HepG2 (cell line): ENCODE measurements around the gene STAP2. TPM values are rescaled to one million over a fixed set of nuclear protein-coding genes. Genes with fewer than 3 reads are reported as not detected.

Source experiments
- ATAC-seq: fragments of 200-7000 bp; cut with Tn5 transposase; 3 replicates; pipeline ENCODE4 v1.9.1; 2020; ENCODE audit warnings: mild to moderate bottlenecking, moderate library complexity
- BruUV-seq: library from RNA; stranded (reverse); fragments of 400-500 nt; replicated peaks from 2 replicates; lab custom pipeline; 2021; lab: Mats Ljungman, UMichigan
- CTCF ChIA-PET: fragments of 300-600 bp; formaldehyde crosslinking; extraction: SDS; loops from one replicate; lab custom pipeline; 2021; ENCODE audit warnings: low total read pairs, inconsistent platforms, low intra/inter-chr PET ratio; lab: Yijun Ruan, JAX
- POLR2A ChIA-PET: fragments of 350-600 bp; sonication (Branson Sonifier 250); formaldehyde crosslinking; loops from one replicate; lab custom pipeline; 2020; ENCODE audit warnings: antibody characterized with exemption, inconsistent platforms; lab: Yijun Ruan, JAX
- DNase-seq: peaks from one replicate; pipeline ENCODE4 v3.0.0-alpha.2; 2015; ENCODE audit warnings: low spot score
- FAIRE-seq: peaks from 3 replicates; lab custom pipeline; 2011; peaks lifted over from hg19 to GRCh38; lab: Jason Lieb, UNC
- H2AFZ ChIP-seq: one replicate; pipeline ENCODE4 v1.6.1; 2011; ENCODE audit warnings: low read length, inconsistent platforms
- H3K27ac ChIP-seq: fragments of 300-600 bp; 3 replicates; pipeline ENCODE4 v1.8.0; 2011; ENCODE audit warnings: mixed run types, mild to moderate bottlenecking, mixed read lengths, low read length, inconsistent platforms; ENCODE audit not compliant: insufficient read depth; ENCODE audit errors: extremely low read length
- H3K27me3 ChIP-seq, 2 experiments: fragments of 200-600 bp in 1 of 2; 2 replicates in 1 of 2; 3 replicates in 1 of 2; pipeline versions ENCODE4 v1.6.0 to v1.8.0; 2011; ENCODE audit warnings: low read length in 2 of 2, mild to moderate bottlenecking in 2 of 2, moderate library complexity in 2 of 2, inconsistent platforms in 1 of 2; ENCODE audit not compliant: insufficient read depth in 2 of 2, control insufficient read depth in 1 of 2
- H3K36me3 ChIP-seq, 2 experiments: fragments of 200-600 bp in 1 of 2; replicated peaks in 1 of 2; 2 replicates in 1 of 2; 3 replicates in 1 of 2; pipeline versions ENCODE4 v1.5.1 to v1.8.0; 2011; ENCODE audit warnings: low read length in 2 of 2, inconsistent platforms in 1 of 2; ENCODE audit not compliant: insufficient read depth in 2 of 2, control insufficient read depth in 1 of 2
- H3K4me1 ChIP-seq: 2 replicates; pipeline ENCODE4 v1.5.1; 2012; ENCODE audit warnings: low read length, inconsistent platforms; ENCODE audit not compliant: insufficient read depth
- H3K4me2 ChIP-seq: 2 replicates; pipeline ENCODE4 v1.6.0; 2011; ENCODE audit warnings: low read depth, low read length, inconsistent platforms
- H3K4me3 ChIP-seq, 3 experiments: fragments of 200-600 bp in 1 of 3; sonication (generic), shearing (Covaris generic) in 1 of 3; replicated peaks in 1 of 3; 2 replicates each; pipeline ENCODE4 v1.5.1; 2011 to 2016; ENCODE audit warnings: low read length in 3 of 3, inconsistent platforms in 2 of 3, low read depth in 2 of 3, mild to moderate bottlenecking in 2 of 3, control low read depth in 1 of 3, mixed read lengths in 1 of 3; ENCODE audit not compliant: insufficient read depth in 1 of 3
- H3K79me2 ChIP-seq: one replicate; pipeline ENCODE4 v1.6.1; 2011; ENCODE audit warnings: low read length, inconsistent platforms; ENCODE audit not compliant: insufficient read depth
- H3K9ac ChIP-seq: 2 replicates; pipeline ENCODE4 v1.6.0; 2011; ENCODE audit warnings: mild to moderate bottlenecking, low read depth, low read length, inconsistent platforms; ENCODE audit not compliant: insufficient read depth
- H3K9me3 ChIP-seq: 2 replicates; pipeline ENCODE4 v1.5.1; 2012; ENCODE audit warnings: mild to moderate bottlenecking, low read length
- H4K20me1 ChIP-seq: 2 replicates; pipeline ENCODE4 v1.6.0; 2011; ENCODE audit warnings: inconsistent platforms, mild to moderate bottlenecking, low read length, moderate library complexity; ENCODE audit not compliant: insufficient read depth
- ARNT2 ChIP-seq: sonication (generic); formaldehyde crosslinking; IDR thresholded peaks from 2 replicates; pipeline ENCODE4 v1.8.0; 2022; ENCODE audit warnings: mild to moderate bottlenecking, low read depth, missing genetic modification reagents, moderate library complexity
- ATF4 ChIP-seq, 2 experiments: fragments of 450-650 bp in 1 of 2; sonication (generic) in 1 of 2; formaldehyde crosslinking; IDR thresholded peaks; 2 replicates each; pipeline versions ENCODE4 v1.5.0 to v1.8.0; 2020 to 2022; ENCODE audit warnings: mild to moderate bottlenecking in 1 of 2, missing genetic modification reagents in 1 of 2
- BCL6 ChIP-seq: IDR thresholded peaks from 2 replicates; pipeline ENCODE4 v1.6.1; 2016; ENCODE audit warnings: missing genetic modification reagents, missing compliant biosample characterization
- GABPA ChIP-seq, 2 experiments: IDR thresholded peaks; 2 replicates each; pipeline ENCODE4 v1.6.1; 2011 to 2016; ENCODE audit warnings: low read depth in 2 of 2, low read length in 1 of 2, missing biosample characterization in 1 of 2, missing genetic modification characterization in 1 of 2
- GFI1 ChIP-seq: sonication (generic); formaldehyde crosslinking; IDR thresholded peaks from 2 replicates; pipeline ENCODE4 v1.5.0; 2020; ENCODE audit warnings: missing genetic modification reagents, mild to moderate bottlenecking, borderline replicate concordance
- KLF12 ChIP-seq: sonication (generic); formaldehyde crosslinking; IDR thresholded peaks from 2 replicates; pipeline ENCODE4 v1.4.0; 2020; ENCODE audit warnings: missing genetic modification reagents, borderline replicate concordance
- MEF2D ChIP-seq: sonication (generic); formaldehyde crosslinking; IDR thresholded peaks from 2 replicates; pipeline ENCODE4 v1.5.1; 2020; ENCODE audit warnings: mild to moderate bottlenecking, missing genetic modification reagents
- MXD3 ChIP-seq: IDR thresholded peaks from 2 replicates; pipeline ENCODE4 v1.6.1; 2016; ENCODE audit warnings: mild to moderate bottlenecking, missing biosample characterization, missing genetic modification reagents
- NCOA2 ChIP-seq: sonication (generic); formaldehyde crosslinking; IDR thresholded peaks from 2 replicates; pipeline ENCODE4 v1.8.0; 2022; ENCODE audit warnings: inconsistent platforms
- NKX3-1 ChIP-seq: sonication (generic); formaldehyde crosslinking; IDR thresholded peaks from 2 replicates; pipeline ENCODE4 v1.5.0; 2020; ENCODE audit warnings: missing genetic modification reagents
- ZNF33A ChIP-seq: sonication (generic); formaldehyde crosslinking; IDR thresholded peaks from 2 replicates; pipeline ENCODE4 v1.5.1; 2020; ENCODE audit warnings: missing genetic modification reagents, mild to moderate bottlenecking, moderate library complexity, borderline replicate concordance
- ZNF780A ChIP-seq: sonication (generic); formaldehyde crosslinking; IDR thresholded peaks from 2 replicates; pipeline ENCODE4 v1.8.0; 2022; ENCODE audit warnings: mild to moderate bottlenecking, missing genetic modification reagents, moderate library complexity
- ZNF784 ChIP-seq: sonication (generic); formaldehyde crosslinking; IDR thresholded peaks from 2 replicates; pipeline ENCODE4 v1.5.1; 2020; ENCODE audit warnings: missing genetic modification reagents, mild to moderate bottlenecking, borderline replicate concordance
- WGBS: methylation state at CpG from one replicate; pipeline ENCODE4 v1.1.6; 2017; ENCODE audit warnings: low lambda C conversion rate; 5-methylcytosine and 5-hydroxymethylcytosine counted together
- in situ Hi-C: cut with HindIII; loops from 2 replicates; pipeline ENCODE4 v1.10.0; 2017; ENCODE audit warnings: low pct_unique_long_range_greater_than_20kb; ENCODE audit not compliant: extremely low pct_ligation_motif_present
- intact Hi-C: fragments of 100-400 bp; cut with micrococcal nuclease; formaldehyde crosslinking; loops from one replicate; pipeline ENCODE4 v1.10.0; 2022; ENCODE audit not compliant: unreplicated experiment
- polyA plus RNA-seq, 8 experiments: library from polyadenylated mRNA; depleted of rRNA in 3 of 8; stranded (reverse) in 7 of 8; unstranded in 1 of 8; fragments of >200 nt; fragmentation: Illumina TruSeq in 4 of 8; extraction: Trizol in 4 of 8; gene quantifications; 2 replicates each; pipeline versions ENCODE4 v1.2.1 to v1.2.3, GENCODE V29; 2011 to 2016; ENCODE audit warnings: low read depth in 4 of 8, missing spikeins in 1 of 8, mixed read lengths in 1 of 8; ENCODE audit not compliant: insufficient read depth in 1 of 8
- total RNA-seq, 5 experiments: library from RNA; depleted of rRNA; stranded (reverse); fragments of >200 nt; fragmentation: Illumina TruSeq; extraction: Trizol; gene quantifications; 2 replicates each; pipeline ENCODE4 v1.2.3, GENCODE V29; 2016; ENCODE audit warnings: low read depth in 1 of 5
- TF ChIP-seq, protein P1 (sequence below): sonication (generic); formaldehyde crosslinking; IDR thresholded peaks from 2 replicates; pipeline ENCODE4 v1.5.1; 2020; ENCODE audit warnings: missing genetic modification reagents, mild to moderate bottlenecking, borderline replicate concordance
- TF ChIP-seq, protein P2 (sequence below): fragments of 450-650 bp; IDR thresholded peaks from 2 replicates; pipeline ENCODE4 v1.6.1; 2017; ENCODE audit warnings: mild to moderate bottlenecking

The STAP2 gene
- total and polyA plus RNA-seq, 2 of the 13 experiments (the other 11 are each of a cell fraction or from before 2014, with no cell fraction given): 39.0 to 43.7 TPM

DNA sequence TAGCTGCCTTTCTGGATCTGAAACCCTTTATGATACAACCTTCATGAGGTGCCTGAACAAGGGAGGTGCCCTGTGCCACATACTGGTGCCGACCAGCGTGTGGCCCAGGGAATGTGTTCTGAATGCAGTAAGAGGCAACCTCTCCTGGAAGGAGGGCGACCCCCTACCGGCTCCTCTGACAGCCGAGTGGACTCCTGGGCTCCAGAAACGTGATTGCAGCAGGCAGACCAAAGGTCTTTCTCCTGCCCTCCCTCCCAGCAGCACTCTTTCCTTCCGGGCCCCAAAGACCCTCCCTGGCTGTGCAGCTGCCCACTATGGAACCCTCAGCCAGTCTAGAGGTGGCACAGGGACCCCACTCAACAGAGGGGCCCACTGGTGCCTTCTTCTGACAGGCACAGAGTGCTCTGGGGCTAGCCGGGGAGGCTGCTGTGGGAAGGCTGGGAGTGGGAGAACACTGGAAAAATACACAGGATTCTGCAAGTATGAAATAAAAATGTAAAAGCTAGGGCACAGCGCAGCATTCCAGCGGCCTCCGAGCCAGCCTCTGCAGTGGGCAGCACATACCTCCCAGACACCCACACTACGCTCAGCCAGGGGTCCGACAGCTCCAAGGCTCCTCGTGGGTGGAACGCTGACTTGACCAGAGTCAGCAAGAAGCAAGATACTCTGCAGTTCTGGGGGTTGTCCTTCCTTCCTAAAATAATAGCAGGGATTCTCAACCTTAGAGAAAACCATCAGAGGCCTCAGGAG is 46.8 kb upstream of the STAP2 start:
- H3K36me3 ChIP-seq: peaks cover 11 to 24% of the 10 kb centered on the region in 2 experiments
- intact Hi-C loops (no loop called here), in situ Hi-C loops (no loop called here)
- ATAC-seq (peak; percentile 51), DNase-seq (no peak), FAIRE-seq (no peak)
- peak overlapping the region; percentile 68 for H3K4me2 ChIP-seq
- BruUV-seq: no TSS peak
- no peaks in the 10 kb centered on the region for H3K9me3 ChIP-seq
- H3K79me2 ChIP-seq: peaks cover 83% of the 10 kb centered on the region
- peak overlapping the region in 1 of 3 experiments; percentile 31; a peak in 1 of 6 replicates for H3K4me3 ChIP-seq
- H3K4me1 ChIP-seq: peaks cover 51% of the 10 kb centered on the region
- POLR2A ChIA-PET: interaction anchor here (1.3 to 2.6 kb wide), 2 partner anchors 10 to 139 kb away, joined by 3 to 19 read pairs; partner anchors contain the start of gene YJU2
- CTCF ChIA-PET: interaction anchor here (0.6 kb wide), 1 partner anchor 16 kb away, joined by 3 read pairs; no protein-coding TSS in a partner anchor
- WGBS: 47% methylated on average over 13 of the region's 15 CpGs
- peak overlapping the region; percentile 65 for H3K27ac ChIP-seq
- H2AFZ ChIP-seq: no peak overlapping the region
- no peaks in the 10 kb centered on the region; a peak in 1 of 5 replicates for H3K27me3 ChIP-seq
- H3K9ac ChIP-seq: peak overlapping the region; percentile 38
- H4K20me1 ChIP-seq: peaks cover 21% of the 10 kb centered on the region; the same call in 1 of the 2 replicates
- TF ChIP-seq ZNF33A: no peak
- no peak for TF ChIP-seq ZNF784 (CRISPR knock-in tag)
- TF ChIP-seq, protein P1, sequence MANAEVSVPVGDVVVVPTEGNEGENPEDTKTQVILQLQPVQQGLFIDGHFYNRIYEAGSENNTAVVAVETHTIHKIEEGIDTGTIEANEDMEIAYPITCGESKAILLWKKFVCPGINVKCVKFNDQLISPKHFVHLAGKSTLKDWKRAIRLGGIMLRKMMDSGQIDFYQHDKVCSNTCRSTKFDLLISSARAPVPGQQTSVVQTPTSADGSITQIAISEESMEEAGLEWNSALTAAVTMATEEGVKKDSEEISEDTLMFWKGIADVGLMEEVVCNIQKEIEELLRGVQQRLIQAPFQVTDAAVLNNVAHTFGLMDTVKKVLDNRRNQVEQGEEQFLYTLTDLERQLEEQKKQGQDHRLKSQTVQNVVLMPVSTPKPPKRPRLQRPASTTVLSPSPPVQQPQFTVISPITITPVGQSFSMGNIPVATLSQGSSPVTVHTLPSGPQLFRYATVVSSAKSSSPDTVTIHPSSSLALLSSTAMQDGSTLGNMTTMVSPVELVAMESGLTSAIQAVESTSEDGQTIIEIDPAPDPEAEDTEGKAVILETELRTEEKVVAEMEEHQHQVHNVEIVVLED (CRISPR knock-in tag): no peak
- TF ChIP-seq, protein P2, sequence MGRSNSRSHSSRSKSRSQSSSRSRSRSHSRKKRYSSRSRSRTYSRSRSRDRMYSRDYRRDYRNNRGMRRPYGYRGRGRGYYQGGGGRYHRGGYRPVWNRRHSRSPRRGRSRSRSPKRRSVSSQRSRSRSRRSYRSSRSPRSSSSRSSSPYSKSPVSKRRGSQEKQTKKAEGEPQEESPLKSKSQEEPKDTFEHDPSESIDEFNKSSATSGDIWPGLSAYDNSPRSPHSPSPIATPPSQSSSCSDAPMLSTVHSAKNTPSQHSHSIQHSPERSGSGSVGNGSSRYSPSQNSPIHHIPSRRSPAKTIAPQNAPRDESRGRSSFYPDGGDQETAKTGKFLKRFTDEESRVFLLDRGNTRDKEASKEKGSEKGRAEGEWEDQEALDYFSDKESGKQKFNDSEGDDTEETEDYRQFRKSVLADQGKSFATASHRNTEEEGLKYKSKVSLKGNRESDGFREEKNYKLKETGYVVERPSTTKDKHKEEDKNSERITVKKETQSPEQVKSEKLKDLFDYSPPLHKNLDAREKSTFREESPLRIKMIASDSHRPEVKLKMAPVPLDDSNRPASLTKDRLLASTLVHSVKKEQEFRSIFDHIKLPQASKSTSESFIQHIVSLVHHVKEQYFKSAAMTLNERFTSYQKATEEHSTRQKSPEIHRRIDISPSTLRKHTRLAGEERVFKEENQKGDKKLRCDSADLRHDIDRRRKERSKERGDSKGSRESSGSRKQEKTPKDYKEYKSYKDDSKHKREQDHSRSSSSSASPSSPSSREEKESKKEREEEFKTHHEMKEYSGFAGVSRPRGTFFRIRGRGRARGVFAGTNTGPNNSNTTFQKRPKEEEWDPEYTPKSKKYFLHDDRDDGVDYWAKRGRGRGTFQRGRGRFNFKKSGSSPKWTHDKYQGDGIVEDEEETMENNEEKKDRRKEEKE: no peak
- TF ChIP-seq NKX3-1 (CRISPR knock-in tag): no peak
- no peak for TF ChIP-seq ATF4 (CRISPR knock-in tag; IDR thresholded peaks at IDR 0.05)
- TF ChIP-seq KLF12 (CRISPR knock-in tag): no peak
- TF ChIP-seq GABPA (IDR thresholded peaks at IDR 0.05; ENCODE audit: low read depth, low read length): no peak
- TF ChIP-seq GABPA (CRISPR knock-in tag; IDR thresholded peaks at IDR 0.05; ENCODE audit: low read depth): no peak; the same call in 1 of the 2 replicates
- TF ChIP-seq BCL6 (CRISPR knock-in tag): no peak
- no peak for TF ChIP-seq MEF2D
- no peak for TF ChIP-seq ZNF780A
- TF ChIP-seq GFI1: peak; percentile 82
- no peak for TF ChIP-seq NCOA2 (CRISPR knock-in tag)
- no peak for TF ChIP-seq ARNT2 (CRISPR knock-in tag)
- no peak for TF ChIP-seq MXD3 (CRISPR knock-in tag)
